ENCODE results near the gene COL25A1.

GRCh38 chr4:109020861-109021260, 281.6 kb downstream of the COL25A1 start:
- no peak for TF ChIP-seq CTCF (IDR thresholded peaks at IDR 0.05)
- TF ChIP-seq POLR2AphosphoS5 (IDR thresholded peaks at IDR 0.05) = no peak

Data from upper lobe of left lung (tissue), 4 donors.